NB4 (cell line): ENCODE measurements around the gene AGXT.

ENCODE experiments used
- DNase-seq: peaks from one replicate; pipeline ENCODE4 v3.0.0; 2010; ENCODE audit warnings: low read depth
- H3K4me3 ChIP-seq: one replicate; pipeline ENCODE4 v1.5.1; 2011; ENCODE audit warnings: mild to moderate bottlenecking, low read depth, low read length, moderate library complexity
- MAX ChIP-seq: IDR thresholded peaks from 2 replicates; pipeline ENCODE4 v1.6.1; 2011; ENCODE audit warnings: low read depth, low read length
- MYC ChIP-seq: IDR thresholded peaks from 2 replicates; pipeline ENCODE4 v1.6.1; 2011; ENCODE audit warnings: low read depth, low read length
- POLR2A ChIP-seq: IDR thresholded peaks from 2 replicates; pipeline ENCODE4 v1.6.1; 2011; ENCODE audit warnings: mild to moderate bottlenecking; ENCODE audit not compliant: insufficient read length; ENCODE audit errors: extremely low read depth
- TF ChIP-seq, protein P1 (sequence below): IDR thresholded peaks from one replicate; pipeline ENCODE4 v1.5.1; 2012; ENCODE audit warnings: low read depth, low read length

The AGXT gene

DNA sequence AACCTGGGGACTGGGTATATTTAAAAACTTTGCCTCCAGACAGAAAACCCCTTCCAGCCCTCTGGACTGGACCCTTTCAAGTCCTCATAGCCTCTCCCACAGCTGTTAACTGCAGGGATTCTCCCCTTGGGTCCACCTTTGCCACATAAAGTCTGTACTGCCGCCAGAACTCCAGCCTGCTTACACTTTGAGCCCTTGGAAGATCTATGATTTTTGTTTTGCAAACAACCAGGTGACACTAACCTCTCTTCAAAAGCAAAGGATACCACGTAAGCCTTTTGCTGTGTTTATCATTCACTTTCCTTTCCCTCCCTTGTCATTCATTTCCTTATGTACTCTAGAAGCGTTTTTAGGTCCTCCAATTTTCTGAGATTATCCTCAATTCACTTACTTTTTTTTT is 4.1 kb upstream of the AGXT start:
- no peak overlapping the region for H3K4me3 ChIP-seq
- no peak for DNase-seq
- no peak for TF ChIP-seq POLR2A
- TF ChIP-seq, protein P1, sequence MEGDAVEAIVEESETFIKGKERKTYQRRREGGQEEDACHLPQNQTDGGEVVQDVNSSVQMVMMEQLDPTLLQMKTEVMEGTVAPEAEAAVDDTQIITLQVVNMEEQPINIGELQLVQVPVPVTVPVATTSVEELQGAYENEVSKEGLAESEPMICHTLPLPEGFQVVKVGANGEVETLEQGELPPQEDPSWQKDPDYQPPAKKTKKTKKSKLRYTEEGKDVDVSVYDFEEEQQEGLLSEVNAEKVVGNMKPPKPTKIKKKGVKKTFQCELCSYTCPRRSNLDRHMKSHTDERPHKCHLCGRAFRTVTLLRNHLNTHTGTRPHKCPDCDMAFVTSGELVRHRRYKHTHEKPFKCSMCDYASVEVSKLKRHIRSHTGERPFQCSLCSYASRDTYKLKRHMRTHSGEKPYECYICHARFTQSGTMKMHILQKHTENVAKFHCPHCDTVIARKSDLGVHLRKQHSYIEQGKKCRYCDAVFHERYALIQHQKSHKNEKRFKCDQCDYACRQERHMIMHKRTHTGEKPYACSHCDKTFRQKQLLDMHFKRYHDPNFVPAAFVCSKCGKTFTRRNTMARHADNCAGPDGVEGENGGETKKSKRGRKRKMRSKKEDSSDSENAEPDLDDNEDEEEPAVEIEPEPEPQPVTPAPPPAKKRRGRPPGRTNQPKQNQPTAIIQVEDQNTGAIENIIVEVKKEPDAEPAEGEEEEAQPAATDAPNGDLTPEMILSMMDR = no peak
- TF ChIP-seq MAX = no peak
- TF ChIP-seq MYC = no peak

- H3K4me3 ChIP-seq = no peak overlapping the region
- TF ChIP-seq POLR2A = no peak
- TF ChIP-seq, protein P1 = no peak
- no peak for TF ChIP-seq MAX
- DNase-seq = peak; percentile 58
These were observed 3.2 kb upstream of the AGXT start for GRCh38 chr2:240865391-240865790.

GRCh38 chr2:240869109-240869955 is 708 bp downstream of the AGXT start:
- H3K4me3 ChIP-seq = no peak overlapping the region
- TF ChIP-seq, protein P1 = no peak
- DNase-seq = no peak

DNA sequence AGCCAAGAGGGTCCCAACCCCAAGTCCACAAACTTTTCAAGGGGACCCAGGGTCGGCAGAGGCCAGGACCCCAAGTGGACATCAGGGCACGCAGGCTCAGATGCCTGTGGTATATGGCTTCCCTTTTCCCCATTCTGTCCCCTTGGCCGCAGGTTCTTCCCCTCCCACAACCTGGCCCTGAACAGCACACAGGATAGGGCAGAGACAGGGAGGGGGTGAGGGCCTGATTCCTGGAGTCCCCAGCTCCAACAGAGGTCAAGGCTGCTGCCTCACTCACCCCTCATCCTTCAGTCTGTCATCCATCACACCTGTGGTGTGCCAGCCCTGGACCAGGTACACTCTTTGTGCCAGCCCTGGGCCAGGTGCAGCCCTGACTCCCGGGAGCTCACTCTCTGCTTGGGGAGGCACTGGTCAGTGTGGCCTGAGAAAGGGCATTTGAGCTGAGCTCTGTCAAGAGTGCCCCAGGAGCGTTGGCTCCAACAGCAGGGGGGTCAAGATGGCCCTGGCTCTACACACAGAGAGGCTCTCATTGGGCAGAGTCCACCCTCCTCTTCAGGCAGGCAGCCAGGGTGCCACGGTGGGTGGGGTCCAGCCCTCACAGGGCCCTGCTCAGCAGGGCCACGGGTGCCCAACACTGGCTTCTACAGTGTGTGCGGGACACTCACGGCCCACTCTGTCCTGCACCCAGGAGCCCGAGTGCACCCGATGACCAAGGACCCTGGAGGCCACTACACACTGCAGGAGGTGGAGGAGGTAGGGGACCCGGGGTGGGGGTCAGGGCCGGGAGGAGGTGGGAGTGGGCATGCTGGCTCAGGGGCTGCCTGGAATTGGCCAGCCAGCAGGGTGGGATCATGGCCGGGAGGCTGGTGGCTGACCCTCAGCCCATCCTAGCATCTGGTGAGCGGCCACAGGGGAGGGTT is 1.6 kb downstream of the AGXT start:
- TF ChIP-seq POLR2A (no peak), MAX (no peak), MYC (no peak)
- TF ChIP-seq, protein P1 = no peak
- no peak overlapping the region for H3K4me3 ChIP-seq
- DNase-seq = no peak

- no peak for DNase-seq
- no peak for TF ChIP-seq MYC
- TF ChIP-seq, protein P1 = no peak
- no peak overlapping the region for H3K4me3 ChIP-seq
These were observed 2.7 kb downstream of the AGXT start for GRCh38 chr2:240871071-240871958.
